Activated CD8-positive, alpha-beta T cell treated with anti-CD3 and anti-CD28 coated beads for 36 hours (primary cell): ENCODE data around the gene SFI1. TPM values are rescaled to one million over a fixed set of nuclear protein-coding genes. Genes with fewer than 3 reads are reported as not detected.

Experiments
- ATAC-seq: fragments of 200-7000 bp; cut with Tn5 transposase; one replicate; pipeline ENCODE4 v1.10.0; 2021; ENCODE audit warnings: mild to moderate bottlenecking, moderate library complexity
- CTCF ChIA-PET: fragments of 350-600 bp; sonication (Branson Sonifier 250); formaldehyde crosslinking; loops from one replicate; lab custom pipeline; 2021; ENCODE audit warnings: antibody characterized with exemption; lab: Charles Lee
- POLR2A ChIA-PET: fragments of 350-600 bp; sonication (Branson Sonifier 250); formaldehyde crosslinking; loops from one replicate; lab custom pipeline; 2021; ENCODE audit warnings: antibody characterized with exemption; lab: Charles Lee
- DNase-seq: peaks from one replicate; pipeline ENCODE4 v3.0.0-alpha.2; 2020
- H3K27ac Mint-ChIP-seq: one replicate; pipeline ENCODE4 v1.8.0; 2021; ENCODE audit warnings: mild to moderate bottlenecking, mixed read lengths
- H3K27me3 Mint-ChIP-seq: one replicate; pipeline ENCODE4 v1.8.0; 2021; ENCODE audit warnings: mixed read lengths
- H3K36me3 Mint-ChIP-seq: one replicate; pipeline ENCODE4 v1.8.0; 2021; ENCODE audit warnings: low read depth, mixed read lengths
- H3K4me1 Mint-ChIP-seq: one replicate; pipeline ENCODE4 v1.8.0; 2021; ENCODE audit warnings: low read depth, mixed read lengths
- H3K4me3 Mint-ChIP-seq: one replicate; pipeline ENCODE4 v1.8.0; 2021; ENCODE audit warnings: mild to moderate bottlenecking, moderate library complexity, mixed read lengths
- H3K9me3 Mint-ChIP-seq: one replicate; pipeline ENCODE4 v1.8.0; 2021; ENCODE audit warnings: mixed read lengths
- intact Hi-C: fragments of 100-400 bp; cut with micrococcal nuclease; formaldehyde crosslinking; loops from one replicate; pipeline ENCODE4 v1.10.0; 2022
- total RNA-seq, 2 experiments: library from RNA; stranded (reverse); gene quantifications; one replicate each; pipeline ENCODE4 v1.2.3, GENCODE V29; 2021
- TF ChIP-seq, protein P1 (sequence below): fragments of 200-600 bp; IDR thresholded peaks from one replicate; pipeline ENCODE4 v1.8.0; 2022; ENCODE audit warnings: antibody characterized with exemption, mild to moderate bottlenecking

Gene SFI1
- total RNA-seq, 2 experiments from 2014 or later: 273 to 274 TPM

DNA sequence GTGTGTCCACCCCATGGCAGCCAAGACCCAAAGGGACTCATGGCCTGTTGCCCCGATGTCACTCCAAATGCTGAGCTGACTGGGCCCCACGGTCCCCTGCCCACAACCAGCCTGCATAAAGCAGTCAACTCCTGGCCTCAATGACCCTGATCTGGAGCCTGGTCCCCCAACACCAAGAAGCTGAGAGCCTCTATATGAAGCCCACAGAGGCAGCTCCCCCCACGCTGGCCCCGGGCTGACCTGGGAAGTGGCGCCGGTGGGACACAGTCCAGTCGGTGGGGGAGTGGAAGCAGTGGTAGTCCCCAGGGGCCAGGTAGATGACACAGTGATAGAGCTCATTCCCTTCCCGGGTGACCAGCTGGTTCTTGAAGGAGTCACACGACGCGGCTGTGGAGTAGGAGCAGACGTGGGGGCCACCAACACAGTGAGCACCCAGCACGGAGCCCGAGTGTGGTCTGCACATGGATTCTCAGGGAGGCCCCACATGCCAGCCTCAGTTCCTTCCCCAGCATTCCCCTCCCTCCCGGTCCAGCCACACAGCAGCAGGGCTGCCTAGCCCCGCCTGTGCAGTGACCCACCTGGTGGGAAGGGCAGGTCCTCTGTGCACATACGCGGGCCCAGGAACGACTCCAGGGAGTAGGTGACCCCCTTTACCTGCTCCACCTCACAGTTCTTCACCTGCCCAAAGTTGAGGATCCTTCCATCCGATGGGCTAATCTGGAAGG is 124.6 kb downstream of the SFI1 start:
- ATAC-seq (no peak), DNase-seq (no peak)
- H3K36me3 Mint-ChIP-seq: peaks cover 29% of the 10 kb centered on the region
- H3K4me1 Mint-ChIP-seq: peaks cover 28% of the 10 kb centered on the region
- intact Hi-C loops: no loop called here
- CTCF ChIA-PET: no interaction called here
- POLR2A ChIA-PET: interaction anchor here (0.7 to 3.0 kb wide), 8 partner anchors 9 to 164 kb away, joined by 3 to 16 read pairs (median 3); no protein-coding TSS in a partner anchor
- H3K9me3 Mint-ChIP-seq: no peaks in the 10 kb centered on the region
- no peaks in the 10 kb centered on the region for H3K27me3 Mint-ChIP-seq
- H3K4me3 Mint-ChIP-seq: no peak overlapping the region
- TF ChIP-seq, protein P1, sequence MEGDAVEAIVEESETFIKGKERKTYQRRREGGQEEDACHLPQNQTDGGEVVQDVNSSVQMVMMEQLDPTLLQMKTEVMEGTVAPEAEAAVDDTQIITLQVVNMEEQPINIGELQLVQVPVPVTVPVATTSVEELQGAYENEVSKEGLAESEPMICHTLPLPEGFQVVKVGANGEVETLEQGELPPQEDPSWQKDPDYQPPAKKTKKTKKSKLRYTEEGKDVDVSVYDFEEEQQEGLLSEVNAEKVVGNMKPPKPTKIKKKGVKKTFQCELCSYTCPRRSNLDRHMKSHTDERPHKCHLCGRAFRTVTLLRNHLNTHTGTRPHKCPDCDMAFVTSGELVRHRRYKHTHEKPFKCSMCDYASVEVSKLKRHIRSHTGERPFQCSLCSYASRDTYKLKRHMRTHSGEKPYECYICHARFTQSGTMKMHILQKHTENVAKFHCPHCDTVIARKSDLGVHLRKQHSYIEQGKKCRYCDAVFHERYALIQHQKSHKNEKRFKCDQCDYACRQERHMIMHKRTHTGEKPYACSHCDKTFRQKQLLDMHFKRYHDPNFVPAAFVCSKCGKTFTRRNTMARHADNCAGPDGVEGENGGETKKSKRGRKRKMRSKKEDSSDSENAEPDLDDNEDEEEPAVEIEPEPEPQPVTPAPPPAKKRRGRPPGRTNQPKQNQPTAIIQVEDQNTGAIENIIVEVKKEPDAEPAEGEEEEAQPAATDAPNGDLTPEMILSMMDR: no peak
- peak overlapping the region; percentile 74 for H3K27ac Mint-ChIP-seq

DNA sequence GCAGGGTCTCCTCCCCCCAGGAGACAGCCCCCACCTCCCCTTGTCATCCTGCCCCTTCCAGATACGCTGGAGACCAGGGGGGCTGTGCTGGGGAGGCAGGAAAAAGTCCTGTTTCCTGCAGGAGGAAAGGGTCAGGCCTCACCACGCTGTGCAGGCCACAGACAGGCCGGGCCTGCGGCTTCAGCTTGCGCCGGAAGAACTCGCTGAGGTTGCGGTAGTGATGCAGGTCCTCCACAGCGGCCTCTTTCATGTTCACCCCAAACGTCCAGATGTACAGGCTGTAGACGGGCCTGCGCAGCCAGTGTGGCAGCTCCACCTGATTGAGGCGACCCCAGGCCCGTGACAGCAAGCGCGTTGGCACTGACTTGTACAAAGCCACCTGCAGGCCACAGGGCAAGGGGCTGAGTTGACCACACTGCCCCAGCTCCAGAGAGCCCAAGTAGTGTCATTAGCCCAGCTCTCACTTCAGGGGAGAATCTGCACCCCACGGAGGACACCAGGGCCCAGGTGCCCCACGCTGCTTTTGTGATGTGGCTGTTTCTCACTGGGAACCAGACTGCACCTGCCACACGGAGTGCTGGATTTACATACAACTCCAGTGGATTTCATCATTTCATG is 125.3 kb downstream of the SFI1 start:
- TF ChIP-seq, protein P1: no peak
- peaks cover 23% of the 10 kb centered on the region for H3K4me1 Mint-ChIP-seq
- POLR2A ChIA-PET: interaction anchor here (1.0 to 3.0 kb wide), 7 partner anchors 8 to 164 kb away, joined by 3 to 16 read pairs (median 3); no protein-coding TSS in a partner anchor
- peak overlapping the region; percentile 74 for H3K27ac Mint-ChIP-seq
- ATAC-seq (no peak), DNase-seq (no peak)
- CTCF ChIA-PET: no interaction called here
- no peaks in the 10 kb centered on the region for H3K9me3 Mint-ChIP-seq
- H3K36me3 Mint-ChIP-seq: peaks cover 28% of the 10 kb centered on the region
- intact Hi-C loops: no loop called here
- no peak overlapping the region for H3K4me3 Mint-ChIP-seq
- H3K27me3 Mint-ChIP-seq: no peaks in the 10 kb centered on the region

DNA sequence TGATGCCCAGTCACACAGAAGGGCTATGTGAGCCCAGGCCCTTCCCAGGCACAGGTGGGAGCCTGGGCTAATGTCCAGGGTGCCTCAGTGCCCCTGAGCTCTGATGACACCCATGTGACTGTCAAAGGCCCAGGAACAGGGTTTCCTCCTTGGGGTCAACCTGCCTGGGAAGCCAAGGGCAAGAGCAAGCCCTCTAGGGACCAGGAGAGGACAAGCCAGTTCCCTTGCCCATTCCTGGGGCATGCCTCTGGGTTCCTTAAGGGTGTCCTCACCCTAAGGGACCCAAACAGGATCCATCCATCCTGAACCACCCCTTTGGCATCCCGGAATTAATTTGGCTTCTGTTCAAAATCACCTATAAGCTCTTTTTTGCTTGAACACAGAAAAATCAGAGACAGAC is 126.6 kb downstream of the SFI1 start:
- CTCF ChIA-PET: interaction anchor here (1.6 to 1.9 kb wide), 2 partner anchors 11 to 66 kb away, joined by 6 read pairs; no protein-coding TSS in a partner anchor
- peaks cover 25% of the 10 kb centered on the region for H3K4me1 Mint-ChIP-seq
- no peak overlapping the region for H3K4me3 Mint-ChIP-seq
- peaks cover 19% of the 10 kb centered on the region for H3K36me3 Mint-ChIP-seq
- POLR2A ChIA-PET: interaction anchor here (0.6 to 0.8 kb wide), 3 partner anchors 14 to 1035 kb away, joined by 3 read pairs; no protein-coding TSS in a partner anchor
- H3K9me3 Mint-ChIP-seq: no peaks in the 10 kb centered on the region
- DNase-seq (no peak), ATAC-seq (no peak)
- no peaks in the 10 kb centered on the region for H3K27me3 Mint-ChIP-seq
- intact Hi-C loops: no loop called here
- peak overlapping the region; percentile 63 for H3K27ac Mint-ChIP-seq
- TF ChIP-seq, protein P1: no peak

DNA sequence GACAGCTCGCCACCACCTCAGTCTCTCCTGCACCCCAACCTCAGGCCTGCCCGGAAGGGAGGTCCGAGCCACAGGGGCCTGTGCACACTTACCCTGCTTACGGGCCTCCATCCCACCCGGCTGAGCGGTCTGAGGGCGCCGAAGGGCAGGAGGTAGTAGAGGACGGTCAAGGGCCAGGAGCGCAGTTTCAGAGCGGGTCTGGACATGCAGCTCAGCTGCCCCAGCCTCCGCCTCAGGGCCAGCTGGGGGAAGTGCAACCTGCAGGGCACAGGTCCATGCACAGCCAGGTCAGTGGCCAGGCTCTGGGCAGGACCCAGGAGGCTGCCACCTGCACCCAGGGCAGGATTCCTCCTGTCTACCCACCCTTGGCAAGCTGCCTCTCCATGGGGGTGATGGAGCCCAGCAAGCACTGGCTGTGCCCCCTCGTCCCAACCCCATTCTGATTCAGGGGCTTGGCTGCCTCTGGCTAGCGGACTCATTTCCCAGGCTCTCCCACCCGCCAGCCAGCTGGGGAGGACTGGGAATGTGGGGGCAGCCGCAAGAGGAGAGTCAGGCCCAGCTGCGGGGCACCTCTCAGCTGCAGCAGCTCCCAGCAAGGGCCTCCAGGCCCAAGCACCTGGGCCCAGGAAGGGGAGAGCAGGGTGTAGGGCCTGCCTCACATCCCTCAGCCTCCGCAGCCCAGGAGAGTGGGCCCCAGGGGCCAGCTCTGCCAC is 127.4 kb downstream of the SFI1 start:
- Mint-ChIP-seq H3K9me3 (no peaks in the 10 kb centered on the region), H3K4me3 (no peak overlapping the region), H3K4me1 (peaks cover 33% of the 10 kb centered on the region), H3K27me3 (no peaks in the 10 kb centered on the region), H3K36me3 (peaks cover 15% of the 10 kb centered on the region), H3K27ac (peak overlapping the region; percentile 63)
- intact Hi-C loops: no loop called here
- TF ChIP-seq, protein P1: no peak
- ChIA-PET POLR2A (interaction anchor here (0.6 to 1.8 kb wide), 6 partner anchors 8 to 125 kb away, joined by 3 to 6 read pairs (median 4); no protein-coding TSS in a partner anchor), CTCF (interaction anchor here (0.9 to 1.9 kb wide), 3 partner anchors 10 to 67 kb away, joined by 3 to 6 read pairs (median 6); no protein-coding TSS in a partner anchor)
- ATAC-seq (no peak), DNase-seq (no peak)
